Inflammatory macrophage treated with lipopolysaccharide for 4 hours (primary cell): ENCODE measurements around the gene NUDT4.
A peak's percentile ranks its signal among the peaks of the same experiment; 100 is the strongest.
"Not testable (repeated sequence)": the region's sequence is repeated elsewhere in the genome, so short reads cannot be mapped to it uniquely, and the experiment has no call there.

Experiments used
- DNase-seq: peaks from one replicate; pipeline ENCODE4 v3.0.0-alpha.2; 2020

The NUDT4 gene

DNA sequence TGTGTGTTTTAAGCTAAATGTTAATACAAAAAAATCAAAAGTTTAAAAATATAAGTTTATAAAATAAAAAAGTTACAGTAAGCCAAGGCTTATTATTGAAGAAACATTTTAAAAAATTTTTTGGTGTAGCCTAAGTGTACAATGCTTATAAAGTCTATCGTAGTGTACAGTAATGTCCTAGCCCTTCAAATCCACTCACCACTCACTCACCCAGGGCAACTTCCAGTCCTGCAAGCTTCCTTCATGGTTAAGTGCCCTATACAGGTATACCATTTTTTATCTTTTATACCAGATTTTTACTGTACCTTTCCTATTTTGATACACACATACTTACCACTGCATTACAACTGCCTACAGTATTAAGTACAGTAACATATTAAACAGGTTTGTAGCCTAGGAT, 52.1 kb downstream of the NUDT4 start:
- DNase-seq, result no peak

GRCh38 chr12:93430280-93430679, 52.6 kb downstream of the NUDT4 start:
- DNase-seq, result no peak

GRCh38 chr12:93432031-93432430, 54.3 kb downstream of the NUDT4 start:
- not testable (repeated sequence) for DNase-seq

GRCh38 chr12:93434256-93434865, 56.6 kb downstream of the NUDT4 start:
- DNase-seq, result peak; percentile 69

DNA sequence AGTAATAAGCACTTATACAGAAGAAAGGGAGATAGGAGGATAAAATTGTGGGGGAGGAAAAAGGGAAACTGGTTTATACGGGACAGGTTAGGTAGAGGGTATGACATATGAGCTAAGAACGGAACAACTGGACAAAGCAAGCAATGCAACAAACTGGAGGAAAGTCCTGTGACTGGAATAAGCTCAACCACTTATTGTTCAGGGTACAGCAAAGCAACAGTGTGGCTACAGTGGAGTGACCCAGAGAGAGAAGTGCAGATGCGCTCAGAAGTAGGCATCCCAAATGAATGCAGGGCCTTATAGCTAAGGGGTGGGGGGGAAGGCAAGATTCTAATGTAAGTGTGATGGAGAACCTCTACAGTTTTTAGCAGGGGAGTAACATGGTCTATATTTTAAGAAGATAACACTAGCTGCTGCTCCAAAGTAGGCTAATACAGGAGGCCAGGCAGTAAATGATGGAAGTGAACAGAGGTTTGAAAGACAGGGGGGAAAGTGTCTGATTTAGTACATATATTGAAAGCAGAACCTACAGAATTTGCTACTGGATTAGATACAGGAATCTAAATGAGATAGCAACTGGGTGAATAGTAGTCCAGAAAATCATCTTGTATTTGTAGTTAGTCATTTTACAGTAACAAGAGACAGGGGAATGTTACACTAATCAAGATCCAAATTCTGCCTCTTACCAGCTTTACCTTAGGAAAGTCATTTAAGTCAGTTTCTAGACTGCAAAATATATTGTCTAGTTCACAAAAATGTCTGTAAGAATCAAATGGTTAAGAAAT, 60.7 kb downstream of the NUDT4 start:
- DNase-seq, result no peak

DNA sequence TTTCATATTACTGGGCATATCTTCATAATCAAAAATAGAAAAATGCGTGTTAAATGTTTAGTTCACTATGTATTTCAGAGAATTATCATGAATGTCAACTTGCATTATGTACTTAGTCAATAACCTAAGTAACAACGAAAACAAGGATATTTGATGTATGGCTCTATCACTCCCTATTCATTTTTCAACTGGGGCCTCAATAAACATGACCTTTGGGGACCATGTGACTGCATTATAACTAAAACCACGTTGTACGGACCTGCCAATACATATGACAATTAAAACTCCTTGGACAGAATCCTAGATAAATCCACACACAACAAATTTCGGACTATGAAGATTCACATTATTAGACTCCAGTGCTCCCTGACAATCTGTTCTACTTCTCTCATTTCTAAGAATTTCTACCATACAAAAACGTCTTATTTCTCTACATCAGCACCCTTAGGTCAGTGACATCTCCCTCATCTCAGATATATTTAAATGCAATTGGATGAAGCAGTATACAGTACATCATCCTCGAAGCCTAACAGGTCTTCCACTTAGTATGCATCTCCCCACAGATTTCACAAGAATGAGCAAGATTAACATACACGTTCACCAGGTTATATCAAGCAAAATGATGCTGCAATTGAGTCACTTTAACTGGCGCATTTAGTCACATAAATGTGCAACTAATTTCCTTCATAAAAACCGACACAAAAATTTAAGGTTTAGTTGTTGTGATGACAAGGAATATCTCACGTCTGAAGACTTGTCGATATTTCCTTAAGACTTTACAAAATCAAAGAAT, 62.5 kb downstream of the NUDT4 start:
- peak; percentile 19 for DNase-seq

- peak; percentile 27 for DNase-seq
These were observed 63.4 kb downstream of the NUDT4 start for GRCh38 chr12:93441081-93441616.

DNA sequence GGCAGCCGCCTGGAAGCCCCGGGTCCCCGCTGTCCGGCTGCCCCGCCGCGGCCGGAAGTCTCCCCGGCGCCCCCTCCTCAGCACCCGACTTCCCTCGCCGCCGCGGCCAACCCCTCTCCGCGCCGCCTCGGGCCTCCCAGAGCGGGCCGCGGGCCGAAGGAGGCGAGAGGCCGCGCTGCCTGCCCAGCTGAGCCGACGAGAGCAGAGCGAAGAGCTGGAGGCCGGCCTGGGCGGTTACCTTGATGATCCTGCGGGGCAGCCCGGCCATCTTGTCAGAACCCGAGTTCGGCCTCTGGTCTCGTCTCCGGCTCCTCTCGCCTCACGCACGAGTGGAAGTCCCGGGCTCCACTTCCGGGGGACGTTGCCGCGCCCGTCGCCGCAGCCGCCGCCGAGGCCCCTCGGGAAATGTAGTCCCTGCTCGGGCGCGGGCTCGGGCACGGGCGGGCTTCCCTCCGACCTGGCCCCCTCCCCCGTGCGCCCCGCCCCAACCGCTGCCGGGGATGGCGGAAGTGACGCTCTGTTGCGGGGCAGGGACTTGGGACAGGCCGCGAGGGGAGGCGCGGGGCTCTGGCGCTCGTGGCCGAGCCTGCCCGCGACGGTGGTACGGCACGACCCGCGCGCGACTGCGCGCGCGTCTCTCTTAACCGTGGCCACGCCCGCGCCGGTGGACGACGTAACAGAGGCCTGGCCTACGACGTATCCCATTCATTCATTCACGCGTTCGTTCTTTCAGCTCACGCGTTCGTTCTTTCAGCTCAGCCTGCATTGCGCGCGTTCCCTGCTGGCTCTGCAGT, 64.1 kb downstream of the NUDT4 start, which contains the start of gene UBE2N:
Gene UBE2N (minus strand): TSS at position 331 of the 794 bp plus-strand sequence. CDS start 63 bp downstream, at position 268.
- peak; percentile 95 for DNase-seq

DNA sequence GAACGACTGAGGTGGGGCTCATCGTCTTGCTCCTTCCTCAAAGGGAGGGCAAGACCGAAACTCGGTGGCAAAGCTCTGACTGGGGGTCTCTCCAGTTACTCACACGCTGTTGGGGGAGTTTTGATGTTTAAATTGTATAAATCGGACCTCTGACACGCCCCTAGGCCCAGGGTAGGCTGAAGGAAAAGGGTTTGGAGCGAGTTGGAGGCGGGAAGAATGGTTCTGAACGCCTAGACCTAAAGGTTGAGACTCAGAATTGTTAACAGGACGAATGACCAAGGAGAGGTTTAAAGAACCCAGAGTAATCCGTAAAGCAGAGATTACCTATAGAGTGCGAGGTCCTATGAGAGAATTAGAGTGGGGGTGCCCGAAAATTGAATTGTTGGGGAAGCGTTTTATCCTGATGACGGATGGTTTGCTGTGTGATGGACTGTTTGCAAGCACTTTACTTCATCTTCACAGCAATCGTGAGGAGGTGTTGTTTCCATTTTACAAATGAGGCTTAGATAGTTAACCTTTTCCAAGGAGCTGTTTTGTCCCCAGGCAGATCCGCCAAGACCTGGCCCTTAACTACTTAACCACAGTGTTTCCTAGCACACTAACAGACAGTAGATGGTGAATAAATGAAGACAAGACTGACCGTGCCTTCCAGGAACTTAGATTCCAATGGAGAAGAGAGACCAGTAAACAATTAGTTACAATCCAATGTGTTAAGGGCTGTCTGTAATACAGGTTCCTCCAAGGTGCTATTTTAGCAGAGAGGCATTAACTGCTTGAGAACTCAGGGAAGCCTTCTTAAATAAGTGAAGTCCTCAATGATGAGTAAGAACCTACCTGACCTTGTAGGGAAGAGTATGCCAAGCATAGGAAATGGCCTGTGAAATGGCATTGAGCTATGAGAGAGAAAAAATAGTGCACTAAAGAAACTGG, 65.0 kb downstream of the NUDT4 start:
- no peak for DNase-seq

GRCh38 chr12:93443576-93443975, 65.9 kb downstream of the NUDT4 start:
- DNase-seq, result no peak

DNA sequence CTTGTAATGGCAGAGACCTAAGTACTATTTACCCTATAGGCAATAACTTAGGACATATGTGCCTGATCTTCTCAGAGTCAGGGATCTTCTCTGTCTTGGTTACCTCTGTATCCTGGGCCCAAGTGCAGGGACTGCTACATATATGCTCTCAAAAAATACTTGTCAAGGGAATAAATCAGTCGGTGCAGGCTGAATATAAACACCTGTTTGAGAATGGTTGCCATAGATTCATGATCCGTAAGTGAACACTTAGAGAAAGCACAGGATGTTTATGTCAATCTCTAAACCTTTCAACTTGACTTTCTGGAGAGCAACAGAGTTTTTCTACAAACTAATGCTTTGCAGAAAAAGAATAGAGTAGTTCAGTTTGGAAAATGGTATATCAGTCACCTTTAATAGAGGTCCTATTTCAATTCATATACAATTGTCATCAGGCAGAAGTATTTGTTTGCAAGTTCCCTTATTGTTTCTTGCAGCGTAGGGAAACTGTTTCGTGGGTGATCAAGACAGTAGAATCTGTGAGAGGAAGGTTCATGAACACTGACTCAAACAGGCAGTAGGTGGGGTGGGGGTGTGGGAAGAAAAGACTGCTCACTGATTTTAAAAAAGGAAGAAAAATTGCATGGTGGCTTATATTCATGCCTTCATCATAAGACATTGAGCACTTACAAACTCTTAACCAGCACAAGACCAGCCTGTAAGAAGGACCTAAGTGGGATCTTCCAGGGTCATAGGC, 70.0 kb downstream of the NUDT4 start:
- DNase-seq, result peak; percentile 75

DNA sequence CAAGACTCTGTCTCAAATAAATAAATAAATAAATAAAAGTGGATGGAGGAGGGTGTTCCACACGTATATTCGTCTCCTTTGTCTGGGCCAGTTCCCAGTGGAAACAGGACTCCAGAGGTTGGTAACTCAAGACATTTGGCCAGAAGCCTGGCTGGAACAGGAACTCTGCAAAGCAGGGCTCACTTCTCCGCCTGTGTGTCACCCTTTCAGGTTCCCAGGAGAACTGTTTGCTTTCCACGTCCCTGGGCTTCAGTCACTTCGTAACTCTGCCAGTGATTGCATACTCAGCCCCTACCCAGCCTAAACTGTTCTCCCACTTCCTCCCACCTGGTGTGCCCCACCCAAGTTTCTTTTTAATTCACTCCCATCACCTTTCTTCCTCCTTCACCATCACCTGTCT, 71.1 kb downstream of the NUDT4 start:
- DNase-seq, result no peak

GRCh38 chr12:93449277-93449676, 71.6 kb downstream of the NUDT4 start:
- no peak for DNase-seq

- DNase-seq, result no peak
These were observed 73.9 kb downstream of the NUDT4 start for GRCh38 chr12:93451423-93452158.

- no peak for DNase-seq
These were observed 75.9 kb downstream of the NUDT4 start for GRCh38 chr12:93453633-93454032.

DNA sequence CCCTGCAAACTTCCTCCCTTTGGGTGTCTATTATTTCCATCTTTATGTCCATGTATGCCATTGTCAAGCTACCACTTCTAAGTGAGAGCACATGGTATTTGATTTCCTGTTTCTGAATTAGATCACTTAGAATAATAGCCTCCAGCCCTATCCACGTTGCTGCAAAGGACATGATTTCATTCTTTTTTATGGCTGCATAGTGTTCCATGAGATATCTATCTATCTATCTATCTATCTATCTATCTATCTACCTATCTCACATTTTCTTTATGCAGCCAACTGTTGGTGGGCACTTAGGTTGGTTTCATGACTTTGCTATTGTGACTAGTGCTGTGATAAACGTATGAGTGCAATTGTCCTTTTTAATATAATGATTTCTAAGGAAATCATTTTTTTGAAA, 78.4 kb downstream of the NUDT4 start:
- DNase-seq, result no peak
